GM12878 (cell line): ENCODE data around the gene DNAJC12. TPM values are rescaled to one million over a fixed set of nuclear protein-coding genes. Genes with fewer than 3 reads are reported as not detected.

Experiments
- BCL3 ChIP-seq: IDR thresholded peaks from 2 replicates; pipeline ENCODE4 v1.6.1; 2011; ENCODE audit warnings: borderline replicate concordance, low read depth, mild to moderate bottlenecking, moderate library complexity, low read length; ENCODE audit not compliant: insufficient read depth, poor library complexity, severe bottlenecking
- CEBPB ChIP-seq, 2 experiments: fragments of 150-350 bp in 1 of 2; IDR thresholded peaks; 2 replicates each; pipeline ENCODE4 v1.6.1; 2012 to 2014; ENCODE audit warnings: low read depth in 2 of 2, low read length in 2 of 2, borderline replicate concordance in 1 of 2, inconsistent platforms in 1 of 2
- CTCF ChIP-seq, 3 experiments: IDR thresholded peaks in 2 of 3; conservative IDR thresholded peaks in 1 of 3; 2 replicates each; pipeline ENCODE4 v1.5.1; 2011; ENCODE audit warnings: low read depth in 3 of 3, low read length in 3 of 3, mild to moderate bottlenecking in 3 of 3, control low read depth in 2 of 3, moderate library complexity in 2 of 3, inconsistent platforms in 1 of 3, mixed read lengths in 1 of 3; ENCODE audit not compliant: control insufficient read depth in 2 of 3, insufficient read depth in 1 of 3; ENCODE audit errors: extremely low read depth in 1 of 3
- GABPA ChIP-seq: IDR thresholded peaks from 2 replicates; pipeline ENCODE4 v1.6.1; 2014; ENCODE audit warnings: antibody characterized with exemption, low read depth, mild to moderate bottlenecking, inconsistent platforms
- LARP7 ChIP-seq: fragments of 450-650 bp; IDR thresholded peaks from 2 replicates; pipeline ENCODE4 v1.6.1; 2017; ENCODE audit warnings: mild to moderate bottlenecking
- SREBF2 ChIP-seq: IDR thresholded peaks from 2 replicates; pipeline ENCODE4 v1.6.1; 2012; ENCODE audit warnings: mild to moderate bottlenecking, low read length
- ZNF384 ChIP-seq: IDR thresholded peaks from 2 replicates; pipeline ENCODE4 v1.6.1; 2012; ENCODE audit warnings: low read depth, mild to moderate bottlenecking, low read length, improper control_type of control experiment, borderline replicate concordance
- polyA plus RNA-seq, 11 experiments: library from polyadenylated mRNA; depleted of rRNA in 4 of 11; unstranded in 6 of 11; stranded (reverse) in 5 of 11; fragments of >200 nt; fragmentation: Nextera tagmentation in 4 of 11; fragmentation: Illumina TruSeq in 1 of 11; extraction: Ambion mirVana in 4 of 11; extraction: Trizol in 1 of 11; gene quantifications; 1 replicate in 1 of 11; 2 replicates in 10 of 11; pipeline versions ENCODE4 v1.2.1 to v1.2.3, GENCODE V29; 2011 to 2016; ENCODE audit warnings: inconsistent platforms in 2 of 11, missing spikeins in 2 of 11, low read depth in 1 of 11
- total RNA-seq, 4 experiments: library from RNA; depleted of rRNA in 3 of 4; stranded (reverse); fragments of >200 nt in 3 of 4; fragmentation: Illumina TruSeq in 1 of 4; extraction: Trizol in 1 of 4; gene quantifications; 2 replicates each; pipeline versions ENCODE4 v1.2.1 to v1.2.3, GENCODE V29; 2013 to 2021
- TF ChIP-seq, protein P1 (sequence below): IDR thresholded peaks from 2 replicates; pipeline ENCODE4 v1.6.1; 2012; ENCODE audit warnings: low read depth, low read length, improper control_type of control experiment

Gene DNAJC12
- total and polyA plus RNA-seq, 10 of the 15 experiments (the other 5 are each of a cell fraction or from before 2014, with no cell fraction given), result 1.1 to 4.5 (median 3.0) TPM

- TF ChIP-seq LARP7 (no peak), CTCF (IDR thresholded peaks at IDR 0.05 in 2 of 3, conservative IDR thresholded peaks at IDR 0.05 in 1 of 3; ENCODE audit: control insufficient read depth in 2 of 3, extremely low read depth in 1 of 3, insufficient read depth in 1 of 3, low read depth in 3 of 3, low read length in 3 of 3) (no peak), ZNF384 (no peak), SREBF2 (no peak), CEBPB (IDR thresholded peaks at IDR 0.05; ENCODE audit: borderline replicate concordance in 1 of 2, low read depth in 2 of 2, low read length in 2 of 2) (no peak), GABPA (no peak), BCL3 (no peak)
- TF ChIP-seq, protein P1, sequence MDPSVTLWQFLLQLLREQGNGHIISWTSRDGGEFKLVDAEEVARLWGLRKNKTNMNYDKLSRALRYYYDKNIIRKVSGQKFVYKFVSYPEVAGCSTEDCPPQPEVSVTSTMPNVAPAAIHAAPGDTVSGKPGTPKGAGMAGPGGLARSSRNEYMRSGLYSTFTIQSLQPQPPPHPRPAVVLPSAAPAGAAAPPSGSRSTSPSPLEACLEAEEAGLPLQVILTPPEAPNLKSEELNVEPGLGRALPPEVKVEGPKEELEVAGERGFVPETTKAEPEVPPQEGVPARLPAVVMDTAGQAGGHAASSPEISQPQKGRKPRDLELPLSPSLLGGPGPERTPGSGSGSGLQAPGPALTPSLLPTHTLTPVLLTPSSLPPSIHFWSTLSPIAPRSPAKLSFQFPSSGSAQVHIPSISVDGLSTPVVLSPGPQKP, result no peak
Observed at GRCh38 chr10:67801118-67801517, 36.9 kb downstream of the DNAJC12 start (continued).
